Measurements from ENCODE around the gene LRPAP1.

Gene LRPAP1

DNA sequence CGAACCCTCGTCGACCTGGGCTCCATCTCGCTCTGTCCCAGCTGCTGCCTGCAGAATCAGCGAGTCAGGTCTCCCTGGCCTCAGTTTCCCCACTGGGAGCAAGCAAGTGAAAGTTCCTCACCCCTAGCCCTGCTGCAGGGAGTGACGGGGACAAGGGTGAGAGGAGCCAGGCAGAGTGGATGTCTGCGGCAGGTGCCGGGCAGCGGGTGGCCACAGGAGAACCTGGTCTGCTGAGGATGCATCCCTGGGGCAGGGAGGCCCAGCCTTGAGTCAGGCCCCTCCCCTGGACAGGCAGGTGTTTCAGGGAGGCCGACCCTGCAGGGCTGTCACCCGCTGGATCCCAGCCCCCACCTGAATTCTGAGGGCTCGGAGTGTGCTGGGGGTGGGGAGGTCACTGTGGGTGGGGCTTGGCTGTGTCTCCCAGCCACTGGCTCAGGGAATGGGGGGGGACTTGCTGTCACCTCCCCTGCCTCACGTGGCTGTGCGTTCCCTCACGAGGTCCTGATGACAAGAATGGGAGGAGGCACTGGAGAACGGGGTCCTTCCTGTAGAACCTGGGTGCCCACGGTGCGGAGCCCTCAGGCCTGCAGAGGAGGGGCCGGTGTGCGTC, 33.2 kb downstream of the LRPAP1 start:
- DNase-seq: no peak

GRCh38 chr4:3498407-3498806, 33.8 kb downstream of the LRPAP1 start:
- no peak for DNase-seq

DNA sequence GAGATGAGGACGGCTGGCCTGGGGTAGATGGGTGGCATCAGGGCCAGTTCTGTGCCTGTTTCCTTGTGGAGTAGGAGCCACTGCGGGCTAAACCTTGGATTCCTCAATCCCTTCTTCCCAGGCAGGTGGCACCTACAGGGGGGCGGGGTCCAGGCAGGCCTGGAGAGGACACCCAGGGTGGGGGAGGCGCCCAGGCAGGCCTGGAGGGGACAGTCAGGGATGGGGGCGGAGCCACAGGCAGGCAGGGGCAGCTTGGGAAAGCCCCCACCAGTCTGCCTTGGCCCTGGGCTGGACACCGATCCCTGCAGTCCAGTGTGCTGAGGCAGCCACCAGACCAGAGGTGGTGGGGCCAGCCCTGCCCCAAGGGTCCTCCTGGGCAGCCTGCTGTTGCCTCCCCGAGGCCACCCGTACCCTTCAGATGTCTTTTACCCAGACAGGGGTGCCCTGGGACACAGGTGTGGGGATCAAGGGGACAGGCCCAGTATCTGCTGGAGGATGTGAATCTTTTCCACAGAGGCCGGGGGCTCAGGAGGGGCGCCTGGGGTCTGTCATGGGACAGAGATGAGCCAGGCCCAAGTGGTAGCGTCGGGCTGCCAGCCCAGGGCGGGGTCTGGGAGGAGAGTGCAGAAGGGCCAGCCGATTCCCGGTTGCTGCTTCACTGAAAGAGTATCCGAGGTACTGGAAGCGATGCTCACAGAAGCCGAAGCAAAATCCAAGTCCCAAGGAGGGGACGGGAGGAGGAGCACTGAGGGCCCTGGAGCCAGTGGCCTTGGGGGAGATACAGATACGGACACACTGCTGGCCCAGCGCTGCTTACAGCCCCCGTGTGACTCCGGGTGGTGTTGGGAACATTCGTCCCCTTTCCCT, 34.5 kb downstream of the LRPAP1 start:
- no peak for DNase-seq

- DNase-seq: no peak
Observed at GRCh38 chr4:3497095-3497494, 35.1 kb downstream of the LRPAP1 start.

- DNase-seq: no peak
Observed at GRCh38 chr4:3496021-3496420, 36.2 kb downstream of the LRPAP1 start.

DNA sequence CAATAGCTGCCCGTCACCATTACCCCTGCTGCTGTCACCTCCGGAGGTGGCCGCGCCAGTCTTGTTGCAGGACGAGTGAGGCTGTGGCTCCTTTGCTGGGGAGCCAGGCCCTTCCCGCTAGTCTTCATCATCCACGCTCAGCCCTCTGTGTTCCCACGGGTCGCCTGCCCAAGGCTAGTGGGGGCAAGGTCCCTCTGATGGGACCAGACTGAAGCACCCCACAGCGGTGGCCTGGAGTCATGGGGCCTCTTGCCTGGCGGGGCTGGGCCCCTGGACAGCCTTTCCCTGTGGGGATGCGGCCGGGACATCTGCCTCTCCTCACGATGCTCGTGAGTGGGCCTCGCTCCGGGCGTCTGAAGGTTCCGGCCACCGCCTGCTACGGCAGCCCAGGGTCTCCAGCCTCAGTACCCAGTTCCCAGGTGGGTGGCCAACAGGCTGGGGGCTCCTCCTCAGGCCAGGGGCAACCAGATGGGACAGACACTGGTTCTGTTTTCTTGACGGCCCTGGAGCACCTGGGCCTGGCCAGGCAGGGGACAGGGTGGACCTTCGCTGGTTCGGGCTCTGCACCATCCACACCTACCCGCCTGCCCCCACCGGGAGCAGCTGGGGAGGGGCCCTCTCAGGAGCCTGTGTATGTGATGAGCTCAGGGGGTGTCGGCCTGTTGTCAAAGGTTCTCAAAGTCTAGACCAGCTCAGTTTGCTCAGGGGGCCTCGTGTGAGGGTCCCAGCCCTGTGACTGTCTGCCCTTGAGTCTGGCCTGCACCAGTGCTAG, 36.8 kb downstream of the LRPAP1 start:
- no peak for DNase-seq

DNA sequence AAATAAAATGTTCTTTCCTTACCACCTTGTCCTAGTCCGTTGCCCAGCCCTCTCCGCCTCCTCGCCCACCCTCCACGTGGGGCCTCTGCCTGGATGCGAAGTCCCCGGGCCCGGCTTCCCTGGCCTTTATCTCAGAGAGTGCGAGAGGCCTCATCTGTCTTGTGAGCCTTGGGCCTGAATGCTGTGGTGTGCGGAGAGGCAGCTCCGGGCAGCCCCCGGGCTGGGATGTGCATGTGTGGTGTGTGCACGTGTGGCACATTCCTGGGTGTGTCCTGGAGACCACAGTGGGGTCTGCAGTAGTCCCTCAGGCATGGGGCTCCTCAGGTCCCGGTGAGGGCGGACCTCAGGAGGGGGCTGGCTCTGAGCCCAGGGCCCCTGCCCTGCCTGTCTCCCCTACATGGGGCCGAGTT, 37.8 kb downstream of the LRPAP1 start:
- no peak for DNase-seq

DNA sequence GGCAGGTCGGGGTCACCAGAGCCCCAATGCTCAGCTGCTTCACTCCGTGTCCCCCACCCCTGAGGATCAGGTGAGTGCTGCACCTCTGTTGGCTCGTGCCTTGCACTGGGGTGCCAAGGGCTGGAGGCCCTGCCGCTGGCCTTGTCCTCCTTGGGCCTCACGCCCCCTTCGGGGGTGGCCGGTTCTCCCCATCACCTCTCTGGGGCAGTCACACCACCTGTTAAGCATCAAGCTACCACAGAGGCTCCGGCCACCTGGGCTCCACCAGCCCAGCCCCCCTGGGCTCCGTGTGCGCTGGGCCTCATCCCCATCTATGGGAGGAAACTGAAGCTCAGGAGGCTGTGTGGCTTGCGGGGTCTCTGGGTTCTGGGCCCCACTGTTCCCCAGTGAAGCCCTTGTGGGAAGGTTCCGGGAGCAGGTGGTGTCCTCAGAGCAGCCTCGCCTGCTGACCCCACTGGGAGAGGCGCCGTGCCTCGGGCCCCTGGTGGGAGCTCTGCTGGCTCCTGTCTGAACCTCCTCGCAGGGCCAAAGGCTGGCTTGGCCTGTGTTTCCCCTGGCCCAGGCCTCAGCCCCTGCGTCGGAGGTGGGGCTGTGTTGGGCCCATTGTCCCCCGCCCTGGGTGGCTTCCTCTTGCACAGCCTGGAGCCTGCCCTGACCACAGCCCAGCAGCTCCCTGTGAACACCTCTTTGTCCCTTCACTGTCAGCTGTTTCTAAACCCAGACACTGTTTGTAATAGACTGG, 38.3 kb downstream of the LRPAP1 start:
- no peak for DNase-seq

- DNase-seq: no peak
Observed at GRCh38 chr4:3492741-3493719, 39.2 kb downstream of the LRPAP1 start.

DNA sequence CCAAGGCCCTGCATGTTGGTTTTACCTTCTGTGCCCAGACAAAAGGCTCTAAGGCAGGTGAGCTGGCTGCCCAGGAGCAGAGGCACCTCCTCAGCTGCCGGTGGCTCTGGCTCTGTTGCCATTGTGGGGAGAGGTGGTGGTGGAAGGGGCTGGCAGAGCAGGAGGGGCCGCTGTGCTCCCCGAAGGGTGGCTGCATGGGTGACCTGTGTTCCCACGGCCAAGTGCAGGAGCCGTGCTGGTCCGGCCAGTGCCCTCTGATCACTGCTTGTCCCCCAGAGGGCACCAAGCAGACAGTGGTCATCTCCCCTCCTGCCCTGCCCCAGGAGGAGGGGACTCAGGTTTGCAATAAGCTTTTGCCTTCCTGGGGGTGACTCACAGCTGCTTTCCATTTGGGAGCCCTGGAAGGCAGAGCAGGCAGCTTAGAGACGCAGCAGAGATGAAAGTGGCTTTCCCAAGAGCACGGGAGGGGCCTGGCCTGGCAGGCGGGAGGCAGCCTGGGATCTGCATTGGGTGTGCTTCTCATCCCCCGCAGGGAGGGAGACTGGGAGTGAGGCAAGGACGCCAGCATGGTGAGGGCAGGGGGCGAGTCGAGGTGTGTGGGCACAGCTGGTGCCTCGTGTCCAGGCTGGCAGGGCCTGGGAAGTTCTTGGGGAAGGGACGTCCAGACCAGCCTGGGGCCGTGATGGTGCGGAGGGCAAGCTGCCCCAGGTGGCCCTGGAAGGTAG, 40.4 kb downstream of the LRPAP1 start:
- DNase-seq: no peak

DNA sequence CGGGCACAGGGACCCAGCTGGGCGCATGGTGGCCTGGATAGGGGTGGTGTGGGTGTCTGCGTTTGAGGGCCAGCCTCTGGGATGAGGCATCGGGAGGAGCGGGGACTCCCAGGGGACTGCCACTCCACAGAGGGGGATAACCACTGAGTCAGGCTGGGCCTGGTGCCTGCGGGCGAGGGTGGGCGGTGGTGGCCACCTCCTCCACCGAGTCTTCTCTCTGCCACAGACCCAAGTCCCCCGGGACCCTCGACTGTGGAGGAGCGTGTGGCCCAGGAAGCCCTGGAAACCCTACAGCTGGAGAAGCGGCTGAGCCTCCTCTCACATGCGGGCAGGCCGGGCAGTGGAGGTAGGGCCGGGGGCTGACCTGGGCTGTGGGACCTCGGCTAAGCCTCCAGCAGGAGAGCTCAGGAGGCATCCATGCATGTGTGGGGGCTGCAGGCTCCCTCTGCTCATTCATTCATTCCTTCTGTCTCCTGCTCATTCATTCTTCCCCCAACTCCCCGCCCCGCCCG, 42.7 kb downstream of the LRPAP1 start:
- DNase-seq: no peak

DNA sequence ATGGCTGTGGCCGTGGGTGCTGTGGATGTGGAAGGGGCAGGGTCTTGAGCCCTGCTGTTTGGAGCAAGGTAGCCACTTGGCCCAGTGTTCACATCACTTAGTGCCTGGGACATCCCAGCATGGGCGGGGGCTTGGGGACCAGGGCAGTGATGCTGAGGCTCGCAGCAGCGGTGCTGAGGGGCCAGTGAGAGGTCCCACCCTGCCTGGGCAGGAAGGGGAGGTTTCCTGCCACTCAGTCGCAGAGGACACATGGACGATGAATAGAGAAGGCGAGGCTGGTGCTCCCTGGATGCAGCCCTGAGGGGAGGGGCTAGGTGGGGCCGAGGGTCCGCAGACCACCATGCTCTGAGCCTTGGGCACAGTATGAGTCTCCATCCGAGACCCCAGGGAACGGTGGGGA, 43.4 kb downstream of the LRPAP1 start:
- DNase-seq: no peak

- DNase-seq: no peak
Observed at GRCh38 chr4:3487861-3488260, 44.4 kb downstream of the LRPAP1 start.

GRCh38 chr4:3486541-3487540, 45.4 kb downstream of the LRPAP1 start:
- DNase-seq: no peak

GRCh38 chr4:3485886-3486540, 46.2 kb downstream of the LRPAP1 start:
- no peak for DNase-seq

DNA sequence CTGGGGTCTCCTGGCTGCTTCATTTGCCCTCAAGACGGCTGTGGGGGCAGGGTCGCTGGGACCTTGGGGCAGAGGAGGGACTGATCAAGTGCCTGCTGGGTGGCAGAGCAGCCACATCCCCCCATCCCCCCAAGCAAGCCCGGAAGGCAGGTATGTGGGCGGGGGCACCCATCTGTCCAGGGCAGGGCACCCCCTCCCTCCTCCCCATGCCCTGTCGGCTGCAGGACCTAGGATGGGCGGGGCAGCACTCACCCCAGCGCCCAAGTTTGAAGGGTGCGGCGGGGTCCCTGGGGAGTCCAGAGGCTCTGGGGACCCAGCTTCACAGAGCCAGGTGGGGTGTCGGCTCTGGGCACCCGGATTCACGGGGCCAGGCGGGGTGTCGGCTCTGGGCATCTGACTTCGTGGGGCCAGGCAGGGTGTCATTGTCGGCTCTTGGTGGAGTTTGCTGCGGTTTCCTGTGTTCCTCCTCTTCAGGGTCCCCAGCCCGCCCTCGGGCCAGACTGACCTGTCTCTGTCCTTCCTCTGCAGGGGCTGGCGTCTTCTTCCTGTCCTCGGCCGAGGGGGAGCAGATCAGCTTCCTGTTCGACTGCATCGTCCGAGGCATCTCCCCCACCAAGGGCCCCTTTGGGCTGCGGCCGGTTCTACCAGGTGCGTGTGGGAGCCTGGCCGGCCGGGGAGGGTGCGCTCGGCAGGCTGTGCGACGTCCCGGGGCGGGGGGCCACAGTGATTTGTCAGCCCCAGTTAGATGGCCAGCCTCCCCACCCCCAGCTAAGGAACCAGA, 47.0 kb downstream of the LRPAP1 start:
- no peak for DNase-seq

GRCh38 chr4:3484057-3484973, 47.9 kb downstream of the LRPAP1 start:
- DNase-seq: no peak
